ENCODE results near the gene BICDL2. TPM values are rescaled to one million over a fixed set of nuclear protein-coding genes. Genes with fewer than 3 reads are reported as not detected.

The BICDL2 gene
- total and polyA plus RNA-seq, 2 donors, result 0.38 to 6.0 TPM

- Histone ChIP-seq H3K9me3 (ENCODE audit: control insufficient read depth in 2 of 2, insufficient read depth in 1 of 2, low read length in 1 of 2) (peaks cover 0 to 13% of the 10 kb centered on the region in 2 donors), H3K4me3 (ENCODE audit: low read length in 2 of 2) (no peak overlapping the region), H3K4me1 (ENCODE audit: control insufficient read depth in 2 of 2, insufficient read depth in 2 of 2, low read length in 2 of 2) (peaks cover 3 to 14% of the 10 kb centered on the region in 2 donors), H3K27ac (ENCODE audit: low read depth in 1 of 2, low read length in 1 of 2) (no peak overlapping the region), H3K27me3 (ENCODE audit: control insufficient read depth in 2 of 2, insufficient read depth in 1 of 2, low read length in 1 of 2) (peaks cover 67 to 97% of the 10 kb centered on the region in 2 donors), H3K36me3 (ENCODE audit: control insufficient read depth in 2 of 2, insufficient read depth in 2 of 2, low read length in 1 of 2) (no peaks in the 10 kb centered on the region)
- no peak for DNase-seq (ENCODE audit: low read depth in 6 of 9, low spot score in 9 of 9)
- WGBS, result 92% methylated on average over 6 of the region's 6 CpGs
Observed at GRCh38 chr16:3044708-3045107, 8.0 kb upstream of the BICDL2 start.

- Histone ChIP-seq H3K4me3 (ENCODE audit: low read length in 2 of 2) (no peak overlapping the region), H3K36me3 (ENCODE audit: control insufficient read depth in 2 of 2, insufficient read depth in 2 of 2, low read length in 1 of 2) (no peaks in the 10 kb centered on the region), H3K9me3 (ENCODE audit: control insufficient read depth in 2 of 2, insufficient read depth in 1 of 2, low read length in 1 of 2) (peaks cover 0 to 13% of the 10 kb centered on the region in 2 donors), H3K4me1 (ENCODE audit: control insufficient read depth in 2 of 2, insufficient read depth in 2 of 2, low read length in 2 of 2) (peaks cover 3 to 14% of the 10 kb centered on the region in 2 donors), H3K27me3 (ENCODE audit: control insufficient read depth in 2 of 2, insufficient read depth in 1 of 2, low read length in 1 of 2) (peaks cover 69 to 97% of the 10 kb centered on the region in 2 donors), H3K27ac (ENCODE audit: low read depth in 1 of 2, low read length in 1 of 2) (no peak overlapping the region)
- WGBS, result 95% methylated on average over 3 of the region's 3 CpGs
- DNase-seq (ENCODE audit: low read depth in 6 of 9, low spot score in 9 of 9), result no peak
Observed at GRCh38 chr16:3042376-3042775, 5.6 kb upstream of the BICDL2 start.

GRCh38 chr16:3038896-3039295, 2.2 kb upstream of the BICDL2 start:
- Histone ChIP-seq H3K27ac (ENCODE audit: low read depth in 1 of 2, low read length in 1 of 2) (no peak overlapping the region), H3K36me3 (ENCODE audit: control insufficient read depth in 2 of 2, insufficient read depth in 2 of 2, low read length in 1 of 2) (no peaks in the 10 kb centered on the region), H3K27me3 (ENCODE audit: control insufficient read depth in 2 of 2, insufficient read depth in 1 of 2, low read length in 1 of 2) (peaks cover 65 to 97% of the 10 kb centered on the region in 2 donors), H3K9me3 (ENCODE audit: control insufficient read depth in 2 of 2, insufficient read depth in 1 of 2, low read length in 1 of 2) (no peaks in the 10 kb centered on the region), H3K4me1 (ENCODE audit: control insufficient read depth in 2 of 2, insufficient read depth in 2 of 2, low read length in 2 of 2) (peaks cover 0 to 2% of the 10 kb centered on the region in 2 donors), H3K4me3 (ENCODE audit: low read length in 2 of 2) (no peak overlapping the region)
- 87% methylated on average over 5 of the region's 5 CpGs for WGBS
- DNase-seq (ENCODE audit: low read depth in 6 of 9, low spot score in 9 of 9), result no peak

- peaks cover 65 to 97% of the 10 kb centered on the region in 2 donors for H3K27me3 ChIP-seq (ENCODE audit: control insufficient read depth in 2 of 2, insufficient read depth in 1 of 2, low read length in 1 of 2)
- peaks cover 0 to 2% of the 10 kb centered on the region in 2 donors for H3K4me1 ChIP-seq (ENCODE audit: control insufficient read depth in 2 of 2, insufficient read depth in 2 of 2, low read length in 2 of 2)
- H3K36me3 ChIP-seq (ENCODE audit: control insufficient read depth in 2 of 2, insufficient read depth in 2 of 2, low read length in 1 of 2), result no peaks in the 10 kb centered on the region
- whole genome bisulfite sequencing, result 50% methylated on average over 11 of the region's 11 CpGs
- H3K9me3 ChIP-seq (ENCODE audit: control insufficient read depth in 2 of 2, insufficient read depth in 1 of 2, low read length in 1 of 2), result no peaks in the 10 kb centered on the region
- H3K4me3 ChIP-seq (ENCODE audit: low read length in 2 of 2), result no peak overlapping the region
- no peak for DNase-seq (ENCODE audit: low read depth in 6 of 9, low spot score in 9 of 9)
- H3K27ac ChIP-seq (ENCODE audit: low read depth in 1 of 2, low read length in 1 of 2), result no peak overlapping the region
Observed at GRCh38 chr16:3038256-3038655, 1.5 kb upstream of the BICDL2 start.

GRCh38 chr16:3035972-3036725, 595 bp downstream of the BICDL2 start:
- no peak for DNase-seq (ENCODE audit: low read depth in 6 of 9, low spot score in 9 of 9)
- H3K4me1 ChIP-seq (ENCODE audit: control insufficient read depth in 2 of 2, insufficient read depth in 2 of 2, low read length in 2 of 2), result peaks cover 0 to 2% of the 10 kb centered on the region in 2 donors
- no peaks in the 10 kb centered on the region for H3K36me3 ChIP-seq (ENCODE audit: control insufficient read depth in 2 of 2, insufficient read depth in 2 of 2, low read length in 1 of 2)
- H3K27me3 ChIP-seq (ENCODE audit: control insufficient read depth in 2 of 2, insufficient read depth in 1 of 2, low read length in 1 of 2), result peaks cover 69 to 96% of the 10 kb centered on the region in 2 donors
- H3K9me3 ChIP-seq (ENCODE audit: control insufficient read depth in 2 of 2, insufficient read depth in 1 of 2, low read length in 1 of 2), result no peaks in the 10 kb centered on the region
- WGBS, result 4% methylated on average over 40 of the region's 40 CpGs
- no peak overlapping the region for H3K27ac ChIP-seq (ENCODE audit: low read depth in 1 of 2, low read length in 1 of 2)
- H3K4me3 ChIP-seq (ENCODE audit: low read length in 2 of 2), result no peak overlapping the region

- Histone ChIP-seq H3K9me3 (ENCODE audit: control insufficient read depth in 2 of 2, insufficient read depth in 1 of 2, low read length in 1 of 2) (no peaks in the 10 kb centered on the region), H3K27me3 (ENCODE audit: control insufficient read depth in 2 of 2, insufficient read depth in 1 of 2, low read length in 1 of 2) (peaks cover 76 to 99% of the 10 kb centered on the region in 2 donors), H3K27ac (ENCODE audit: low read depth in 1 of 2, low read length in 1 of 2) (no peak overlapping the region), H3K4me3 (ENCODE audit: low read length in 2 of 2) (no peak overlapping the region), H3K36me3 (ENCODE audit: control insufficient read depth in 2 of 2, insufficient read depth in 2 of 2, low read length in 1 of 2) (no peaks in the 10 kb centered on the region), H3K4me1 (ENCODE audit: control insufficient read depth in 2 of 2, insufficient read depth in 2 of 2, low read length in 2 of 2) (peaks cover 0 to 2% of the 10 kb centered on the region in 2 donors)
- no peak for DNase-seq (ENCODE audit: low read depth in 6 of 9, low spot score in 9 of 9)
- WGBS, result 31% methylated on average over 19 of the region's 19 CpGs
Observed at GRCh38 chr16:3035289-3035971, 1.3 kb downstream of the BICDL2 start.

- peaks cover 79 to 94% of the 10 kb centered on the region in 2 donors for H3K27me3 ChIP-seq (ENCODE audit: control insufficient read depth in 2 of 2, insufficient read depth in 1 of 2, low read length in 1 of 2)
- peaks cover 0 to under 1% of the 10 kb centered on the region in 2 donors for H3K36me3 ChIP-seq (ENCODE audit: control insufficient read depth in 2 of 2, insufficient read depth in 2 of 2, low read length in 1 of 2)
- peaks cover 13 to 25% of the 10 kb centered on the region in 2 donors for H3K4me1 ChIP-seq (ENCODE audit: control insufficient read depth in 2 of 2, insufficient read depth in 2 of 2, low read length in 2 of 2)
- H3K27ac ChIP-seq (ENCODE audit: low read depth in 1 of 2, low read length in 1 of 2), result no peak overlapping the region
- DNase-seq (ENCODE audit: low read depth in 6 of 9, low spot score in 9 of 9), result no peak
- 52% methylated on average over 7 of the region's 7 CpGs for WGBS
- H3K9me3 ChIP-seq (ENCODE audit: control insufficient read depth in 2 of 2, insufficient read depth in 1 of 2, low read length in 1 of 2), result peaks cover 0 to 11% of the 10 kb centered on the region in 2 donors
- H3K4me3 ChIP-seq (ENCODE audit: low read length in 2 of 2), result no peak overlapping the region
Observed at GRCh38 chr16:3032624-3033023, 4.1 kb downstream of the BICDL2 start.

GRCh38 chr16:3030222-3031212, 6.2 kb downstream of the BICDL2 start:
- Histone ChIP-seq H3K9me3 (ENCODE audit: control insufficient read depth in 2 of 2, insufficient read depth in 1 of 2, low read length in 1 of 2) (peaks cover 0 to 24% of the 10 kb centered on the region in 2 donors), H3K27ac (ENCODE audit: low read depth in 1 of 2, low read length in 1 of 2) (no peak overlapping the region), H3K4me3 (ENCODE audit: low read length in 2 of 2) (no peak overlapping the region), H3K4me1 (ENCODE audit: control insufficient read depth in 2 of 2, insufficient read depth in 2 of 2, low read length in 2 of 2) (peaks cover 13 to 25% of the 10 kb centered on the region in 2 donors), H3K27me3 (ENCODE audit: control insufficient read depth in 2 of 2, insufficient read depth in 1 of 2, low read length in 1 of 2) (peaks cover 59 to 73% of the 10 kb centered on the region in 2 donors), H3K36me3 (ENCODE audit: control insufficient read depth in 2 of 2, insufficient read depth in 2 of 2, low read length in 1 of 2) (peaks cover 16 to 19% of the 10 kb centered on the region in 2 donors)
- DNase-seq (ENCODE audit: low read depth in 6 of 9, low spot score in 9 of 9), result no peak
- 86% methylated on average over 33 of the region's 33 CpGs for WGBS
